HL-60 (cell line): ENCODE results near the gene MUC6.

Experiments
- CTCF ChIP-seq: IDR thresholded peaks from one replicate; pipeline ENCODE4 v1.5.1; 2011; ENCODE audit warnings: low read length, control low read depth, inconsistent platforms; ENCODE audit not compliant: insufficient read depth
- GABPA ChIP-seq: IDR thresholded peaks from 2 replicates; pipeline ENCODE4 v1.6.1; 2012; ENCODE audit warnings: low read depth
- POLR2AphosphoS5 ChIP-seq: IDR thresholded peaks from 2 replicates; pipeline ENCODE4 v1.6.1; 2012; ENCODE audit warnings: low read depth
- REST ChIP-seq: IDR thresholded peaks from 2 replicates; pipeline ENCODE4 v1.6.1; 2012; ENCODE audit warnings: low read depth; ENCODE audit not compliant: insufficient replicate concordance
- SPI1 ChIP-seq: IDR thresholded peaks from 2 replicates; pipeline ENCODE4 v1.6.1; 2012; ENCODE audit warnings: low read depth, mild to moderate bottlenecking, borderline replicate concordance

- no peak for TF ChIP-seq CTCF
- TF ChIP-seq POLR2AphosphoS5, result no peak
- TF ChIP-seq GABPA, result no peak
- TF ChIP-seq REST, result no peak
- no peak for TF ChIP-seq SPI1
Measured at GRCh38 chr11:967995-968751, 68.3 kb downstream of the MUC6 start.
